ENCODE data around the gene TENM3.

GRCh38 chr4:182213004-182213403, 30.2 kb upstream of the TENM3 start:
- TF ChIP-seq CTCF (conservative IDR thresholded peaks at IDR 0.05; ENCODE audit: low read depth, low read length) (no peak), EZH2 (IDR thresholded peaks at IDR 0.05; ENCODE audit: low read length, unreplicated experiment) (no peak)
